ENCODE measurements around the gene PIGK.

DNA sequence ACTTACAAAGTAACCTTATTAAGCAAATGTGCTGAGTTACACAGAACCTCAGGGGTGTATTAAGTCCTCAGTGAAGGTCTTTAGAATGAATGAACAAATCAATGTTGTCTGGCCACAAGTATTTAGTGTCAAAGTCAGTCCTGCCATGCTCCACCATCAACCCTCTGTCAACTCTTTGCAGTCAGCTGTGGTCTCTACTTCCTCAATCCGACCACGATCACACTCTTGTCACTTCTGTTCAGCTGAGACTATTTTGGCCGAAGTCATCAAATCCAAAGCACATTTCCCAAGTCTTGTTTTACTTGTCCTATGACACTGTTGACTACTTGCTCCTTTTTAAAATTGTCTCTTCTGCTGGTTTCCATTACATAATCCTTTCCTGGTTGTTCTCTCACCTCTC is 178.4 kb downstream of the PIGK start:
- TF ChIP-seq, protein P1, sequence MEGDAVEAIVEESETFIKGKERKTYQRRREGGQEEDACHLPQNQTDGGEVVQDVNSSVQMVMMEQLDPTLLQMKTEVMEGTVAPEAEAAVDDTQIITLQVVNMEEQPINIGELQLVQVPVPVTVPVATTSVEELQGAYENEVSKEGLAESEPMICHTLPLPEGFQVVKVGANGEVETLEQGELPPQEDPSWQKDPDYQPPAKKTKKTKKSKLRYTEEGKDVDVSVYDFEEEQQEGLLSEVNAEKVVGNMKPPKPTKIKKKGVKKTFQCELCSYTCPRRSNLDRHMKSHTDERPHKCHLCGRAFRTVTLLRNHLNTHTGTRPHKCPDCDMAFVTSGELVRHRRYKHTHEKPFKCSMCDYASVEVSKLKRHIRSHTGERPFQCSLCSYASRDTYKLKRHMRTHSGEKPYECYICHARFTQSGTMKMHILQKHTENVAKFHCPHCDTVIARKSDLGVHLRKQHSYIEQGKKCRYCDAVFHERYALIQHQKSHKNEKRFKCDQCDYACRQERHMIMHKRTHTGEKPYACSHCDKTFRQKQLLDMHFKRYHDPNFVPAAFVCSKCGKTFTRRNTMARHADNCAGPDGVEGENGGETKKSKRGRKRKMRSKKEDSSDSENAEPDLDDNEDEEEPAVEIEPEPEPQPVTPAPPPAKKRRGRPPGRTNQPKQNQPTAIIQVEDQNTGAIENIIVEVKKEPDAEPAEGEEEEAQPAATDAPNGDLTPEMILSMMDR (IDR thresholded peaks at IDR 0.05) = no peak
- no peak for TF ChIP-seq POLR2A (IDR thresholded peaks at IDR 0.05)
